Loucy (cell line): ENCODE data around the gene NLRP6.

ENCODE experiments used
- EZH2phosphoT487 ChIP-seq: fragments of 200-600 bp; IDR thresholded peaks from 2 replicates; pipeline ENCODE4 v1.6.1; 2018; ENCODE audit warnings: antibody characterized with exemption, mild to moderate bottlenecking, moderate library complexity, borderline replicate concordance
- TF ChIP-seq, protein P1 (sequence below): fragments of 200-600 bp; sonication (generic); conservative IDR thresholded peaks from 2 replicates; pipeline ENCODE4 v1.5.1; 2014; ENCODE audit warnings: mild to moderate bottlenecking, antibody characterized with exemption, low read length

- TF ChIP-seq, protein P1, sequence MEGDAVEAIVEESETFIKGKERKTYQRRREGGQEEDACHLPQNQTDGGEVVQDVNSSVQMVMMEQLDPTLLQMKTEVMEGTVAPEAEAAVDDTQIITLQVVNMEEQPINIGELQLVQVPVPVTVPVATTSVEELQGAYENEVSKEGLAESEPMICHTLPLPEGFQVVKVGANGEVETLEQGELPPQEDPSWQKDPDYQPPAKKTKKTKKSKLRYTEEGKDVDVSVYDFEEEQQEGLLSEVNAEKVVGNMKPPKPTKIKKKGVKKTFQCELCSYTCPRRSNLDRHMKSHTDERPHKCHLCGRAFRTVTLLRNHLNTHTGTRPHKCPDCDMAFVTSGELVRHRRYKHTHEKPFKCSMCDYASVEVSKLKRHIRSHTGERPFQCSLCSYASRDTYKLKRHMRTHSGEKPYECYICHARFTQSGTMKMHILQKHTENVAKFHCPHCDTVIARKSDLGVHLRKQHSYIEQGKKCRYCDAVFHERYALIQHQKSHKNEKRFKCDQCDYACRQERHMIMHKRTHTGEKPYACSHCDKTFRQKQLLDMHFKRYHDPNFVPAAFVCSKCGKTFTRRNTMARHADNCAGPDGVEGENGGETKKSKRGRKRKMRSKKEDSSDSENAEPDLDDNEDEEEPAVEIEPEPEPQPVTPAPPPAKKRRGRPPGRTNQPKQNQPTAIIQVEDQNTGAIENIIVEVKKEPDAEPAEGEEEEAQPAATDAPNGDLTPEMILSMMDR: no peak
- TF ChIP-seq EZH2phosphoT487: no peak
These were observed 25.5 kb upstream of the NLRP6 start for GRCh38 chr11:252666-253065.
